KMS-11 (cell line): ENCODE data around the gene PAPPA.

Experiments
- H2AFZ ChIP-seq: fragments of 200-600 bp; sonication (generic); 2 replicates; pipeline ENCODE4 v1.6.1; 2016; ENCODE audit warnings: antibody characterized with exemption, mixed run types, low read depth
- H3K27ac ChIP-seq: fragments of 200-600 bp; sonication (generic); 2 replicates; pipeline ENCODE4 v1.6.1; 2016; ENCODE audit warnings: mild to moderate bottlenecking, mixed run types
- H3K27me3 ChIP-seq: fragments of 200-600 bp; sonication (generic); 2 replicates; pipeline ENCODE4 v1.6.1; 2017; ENCODE audit warnings: mild to moderate bottlenecking, low read depth, mixed run types, moderate library complexity; ENCODE audit not compliant: insufficient read depth
- H3K36me3 ChIP-seq: fragments of 200-600 bp; sonication (generic); 2 replicates; pipeline ENCODE4 v1.6.1; 2017; ENCODE audit warnings: mild to moderate bottlenecking, mixed run types; ENCODE audit not compliant: insufficient read depth
- H3K4me1 ChIP-seq: fragments of 200-600 bp; sonication (generic); 2 replicates; pipeline ENCODE4 v1.6.1; 2016; ENCODE audit warnings: mild to moderate bottlenecking, low read depth, mixed run types; ENCODE audit not compliant: poor library complexity, severe bottlenecking
- H3K4me2 ChIP-seq: fragments of 200-600 bp; sonication (generic); 2 replicates; pipeline ENCODE4 v1.7.0; 2016; ENCODE audit warnings: mild to moderate bottlenecking, mixed run types
- H3K4me3 ChIP-seq: fragments of 200-600 bp; sonication (generic); IDR thresholded peaks from 2 replicates; pipeline ENCODE4 v1.6.1; 2017; ENCODE audit warnings: low read depth, low read length, mixed read lengths; ENCODE audit not compliant: insufficient read depth
- H3K79me2 ChIP-seq: fragments of 200-600 bp; sonication (generic); 2 replicates; pipeline ENCODE4 v1.6.1; 2016; ENCODE audit warnings: low read depth, mixed run types; ENCODE audit not compliant: insufficient read depth
- H3K9ac ChIP-seq: fragments of 200-600 bp; sonication (generic); 2 replicates; pipeline ENCODE4 v1.6.1; 2016; ENCODE audit warnings: mild to moderate bottlenecking, mixed run types
- H4K20me1 ChIP-seq: fragments of 200-600 bp; sonication (generic); 2 replicates; pipeline ENCODE4 v1.6.1; 2016; ENCODE audit warnings: mild to moderate bottlenecking, mixed run types; ENCODE audit not compliant: insufficient read depth
- TF ChIP-seq, protein P1 (sequence below): fragments of 200-600 bp; sonication (generic); conservative IDR thresholded peaks from 2 replicates; pipeline ENCODE4 v1.6.1; 2017; ENCODE audit warnings: low read depth, mild to moderate bottlenecking, antibody characterized with exemption, low read length, moderate library complexity, mixed read lengths

The PAPPA gene

DNA sequence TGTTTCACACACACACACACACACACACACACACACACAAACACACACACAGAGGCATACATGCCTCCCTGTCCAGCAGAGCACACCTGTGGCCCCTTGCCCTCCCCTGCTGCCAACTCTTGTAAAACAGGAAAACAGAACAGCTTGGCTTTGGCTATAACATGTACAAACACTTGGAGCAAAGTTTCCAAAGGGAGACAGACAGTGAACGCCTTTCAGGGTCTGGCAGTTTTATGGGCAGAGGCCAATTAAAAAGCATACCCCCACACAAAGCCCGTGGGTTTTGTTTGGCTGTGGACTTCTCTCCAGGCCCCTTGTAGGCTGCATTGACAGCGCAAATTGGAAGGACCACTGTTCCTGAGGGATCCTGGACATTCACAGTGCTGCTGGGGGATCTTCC lies 265.6 kb downstream of the PAPPA start:
- Histone ChIP-seq H3K27me3 (no peaks in the 10 kb centered on the region), H3K4me1 (no peaks in the 10 kb centered on the region)

DNA sequence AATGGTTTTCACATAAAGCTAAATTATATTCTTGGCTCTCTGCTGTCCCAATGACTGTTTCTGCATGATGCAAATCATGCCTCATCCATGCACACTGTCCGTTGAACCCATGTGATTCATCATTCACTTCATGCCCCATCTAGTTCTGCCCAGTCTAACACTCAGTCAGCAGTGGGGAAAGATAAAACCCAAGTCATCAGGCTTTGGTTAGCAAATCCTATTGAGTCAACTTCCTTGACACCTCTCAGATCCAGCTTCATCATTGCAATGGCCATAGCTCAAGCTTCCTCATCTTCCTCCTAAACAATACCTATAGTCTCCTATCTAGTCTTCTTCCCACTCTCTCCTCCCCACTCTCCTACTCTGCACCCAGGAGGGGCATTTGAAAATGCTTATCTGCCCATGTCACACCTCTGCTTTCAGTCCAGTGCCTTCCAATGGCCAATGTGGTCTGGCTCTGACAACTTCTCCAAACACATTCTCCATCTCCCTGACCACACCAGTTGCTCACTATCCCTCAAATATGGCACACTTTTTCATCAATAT lies 267.5 kb downstream of the PAPPA start:
- H3K27ac ChIP-seq: no peak overlapping the region
- H3K4me2 ChIP-seq: no peak overlapping the region
- no peak overlapping the region for H3K4me3 ChIP-seq
- H3K4me1 ChIP-seq: no peaks in the 10 kb centered on the region
- H4K20me1 ChIP-seq: no peaks in the 10 kb centered on the region
- H2AFZ ChIP-seq: no peak overlapping the region
- H3K79me2 ChIP-seq: no peaks in the 10 kb centered on the region
- TF ChIP-seq, protein P1, sequence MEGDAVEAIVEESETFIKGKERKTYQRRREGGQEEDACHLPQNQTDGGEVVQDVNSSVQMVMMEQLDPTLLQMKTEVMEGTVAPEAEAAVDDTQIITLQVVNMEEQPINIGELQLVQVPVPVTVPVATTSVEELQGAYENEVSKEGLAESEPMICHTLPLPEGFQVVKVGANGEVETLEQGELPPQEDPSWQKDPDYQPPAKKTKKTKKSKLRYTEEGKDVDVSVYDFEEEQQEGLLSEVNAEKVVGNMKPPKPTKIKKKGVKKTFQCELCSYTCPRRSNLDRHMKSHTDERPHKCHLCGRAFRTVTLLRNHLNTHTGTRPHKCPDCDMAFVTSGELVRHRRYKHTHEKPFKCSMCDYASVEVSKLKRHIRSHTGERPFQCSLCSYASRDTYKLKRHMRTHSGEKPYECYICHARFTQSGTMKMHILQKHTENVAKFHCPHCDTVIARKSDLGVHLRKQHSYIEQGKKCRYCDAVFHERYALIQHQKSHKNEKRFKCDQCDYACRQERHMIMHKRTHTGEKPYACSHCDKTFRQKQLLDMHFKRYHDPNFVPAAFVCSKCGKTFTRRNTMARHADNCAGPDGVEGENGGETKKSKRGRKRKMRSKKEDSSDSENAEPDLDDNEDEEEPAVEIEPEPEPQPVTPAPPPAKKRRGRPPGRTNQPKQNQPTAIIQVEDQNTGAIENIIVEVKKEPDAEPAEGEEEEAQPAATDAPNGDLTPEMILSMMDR: no peak
- no peak overlapping the region for H3K9ac ChIP-seq
- H3K27me3 ChIP-seq: no peaks in the 10 kb centered on the region
- no peaks in the 10 kb centered on the region for H3K36me3 ChIP-seq

More for the DNA sequence above, 265.6 kb downstream of the PAPPA start:
- no peak overlapping the region for H3K27ac ChIP-seq
- no peaks in the 10 kb centered on the region for H3K36me3 ChIP-seq
- H4K20me1 ChIP-seq: no peaks in the 10 kb centered on the region
- H3K9ac ChIP-seq: no peak overlapping the region
- no peak overlapping the region for H3K4me3 ChIP-seq
- no peaks in the 10 kb centered on the region for H3K79me2 ChIP-seq
- H2AFZ ChIP-seq: no peak overlapping the region
- TF ChIP-seq, protein P1: no peak
- no peak overlapping the region for H3K4me2 ChIP-seq

DNA sequence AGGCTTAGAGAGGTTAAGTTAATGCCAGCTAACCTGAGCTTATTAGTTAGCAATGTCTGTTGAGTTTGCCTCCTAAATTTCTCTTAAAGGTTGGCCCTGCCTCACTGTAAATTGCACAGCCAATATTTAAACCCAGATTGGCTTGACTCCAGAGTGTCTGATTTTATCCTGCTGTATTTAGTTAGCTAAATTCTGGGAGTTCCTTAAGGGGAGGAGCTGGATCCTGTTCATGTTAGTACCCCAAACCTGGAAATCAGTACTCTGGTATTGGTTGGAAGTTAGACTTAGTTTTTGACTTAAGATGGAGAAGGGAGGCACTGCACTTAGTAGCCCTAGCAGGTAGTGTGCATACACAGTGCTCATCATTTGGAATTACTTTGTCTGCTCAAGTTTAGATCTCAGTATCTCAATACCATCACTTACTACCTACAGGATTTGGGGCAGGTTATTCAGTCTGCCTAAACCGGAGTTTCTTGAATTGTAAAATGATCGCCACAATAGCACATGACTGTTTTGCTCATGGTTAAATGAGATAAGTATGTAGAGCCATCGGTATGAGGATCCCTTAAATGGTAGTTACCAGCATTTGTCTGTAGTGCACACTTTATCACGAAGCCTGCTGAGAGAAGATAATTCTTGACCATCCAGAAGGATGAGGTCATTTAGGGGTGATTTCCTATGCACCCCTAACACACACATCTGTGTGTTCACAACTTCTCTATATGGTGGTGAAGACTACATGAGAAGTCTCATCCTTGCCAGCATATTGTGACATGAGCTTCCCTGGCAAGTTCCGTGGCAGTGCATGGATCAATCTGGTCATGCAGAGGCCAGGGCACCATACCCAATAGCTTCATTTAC lies 268.8 kb downstream of the PAPPA start:
- H4K20me1 ChIP-seq: no peaks in the 10 kb centered on the region
- H3K4me3 ChIP-seq: no peak overlapping the region
- no peaks in the 10 kb centered on the region for H3K79me2 ChIP-seq
- H3K36me3 ChIP-seq: no peaks in the 10 kb centered on the region
- TF ChIP-seq, protein P1: no peak
- H3K27me3 ChIP-seq: no peaks in the 10 kb centered on the region
- no peak overlapping the region for H2AFZ ChIP-seq
- H3K4me1 ChIP-seq: no peaks in the 10 kb centered on the region
- H3K27ac ChIP-seq: no peak overlapping the region
- H3K4me2 ChIP-seq: no peak overlapping the region
- H3K9ac ChIP-seq: no peak overlapping the region

DNA sequence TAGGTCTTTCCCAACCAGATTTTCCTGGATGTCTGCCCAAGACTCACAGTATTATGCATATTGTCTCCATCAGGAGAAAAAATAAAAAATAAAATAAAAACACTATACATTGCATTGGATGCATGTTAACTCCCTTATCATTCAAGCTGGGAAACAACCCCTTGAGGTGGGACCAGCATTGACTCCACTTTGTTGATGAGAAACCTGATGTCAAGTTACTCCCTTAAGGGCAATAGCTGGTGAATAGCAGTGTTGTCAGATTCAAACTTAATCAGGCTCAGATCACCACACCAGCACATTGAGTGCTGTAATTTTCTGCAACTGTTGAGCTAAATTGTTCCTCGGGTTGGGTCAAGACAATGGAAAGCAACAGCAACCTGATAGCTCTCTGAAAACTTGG lies 269.6 kb downstream of the PAPPA start:
- Histone ChIP-seq H3K4me1 (no peaks in the 10 kb centered on the region), H4K20me1 (no peaks in the 10 kb centered on the region), H3K9ac (no peak overlapping the region), H3K4me3 (no peak overlapping the region), H3K27ac (no peak overlapping the region), H3K79me2 (no peaks in the 10 kb centered on the region), H3K4me2 (no peak overlapping the region), H3K27me3 (no peaks in the 10 kb centered on the region), H2AFZ (no peak overlapping the region), H3K36me3 (no peaks in the 10 kb centered on the region)
- TF ChIP-seq, protein P1: no peak
